ENCODE data around the gene MKNK1.

The MKNK1 gene

DNA sequence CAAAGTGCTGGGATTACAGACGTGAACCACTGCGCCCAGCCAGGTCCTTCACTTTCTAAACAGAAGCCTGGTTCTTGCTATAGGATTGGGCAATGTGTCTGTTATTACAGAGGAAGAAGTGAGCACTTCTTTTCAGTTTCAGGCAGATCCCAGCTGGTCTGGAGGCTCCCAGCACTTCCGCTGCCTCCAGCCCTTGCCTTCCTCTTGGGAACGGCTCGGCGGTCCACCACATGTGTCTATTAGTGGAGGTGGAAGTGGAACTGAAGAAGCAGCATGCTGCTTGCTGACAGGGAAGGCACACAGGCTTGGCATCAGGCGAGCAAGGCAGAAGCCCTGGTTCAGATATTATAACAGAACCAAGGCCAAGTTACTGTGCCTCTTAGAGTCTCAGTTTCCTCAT is 17.0 kb downstream of the MKNK1 start:
- Mint-ChIP-seq H3K9me3 (no peaks in the 10 kb centered on the region), H3K27ac (no peak overlapping the region), H3K27me3 (no peaks in the 10 kb centered on the region), H3K4me3 (no peak overlapping the region), H3K4me1 (peaks cover 28% of the 10 kb centered on the region)
- ATAC-seq (no peak), DNase-seq (no peak)

DNA sequence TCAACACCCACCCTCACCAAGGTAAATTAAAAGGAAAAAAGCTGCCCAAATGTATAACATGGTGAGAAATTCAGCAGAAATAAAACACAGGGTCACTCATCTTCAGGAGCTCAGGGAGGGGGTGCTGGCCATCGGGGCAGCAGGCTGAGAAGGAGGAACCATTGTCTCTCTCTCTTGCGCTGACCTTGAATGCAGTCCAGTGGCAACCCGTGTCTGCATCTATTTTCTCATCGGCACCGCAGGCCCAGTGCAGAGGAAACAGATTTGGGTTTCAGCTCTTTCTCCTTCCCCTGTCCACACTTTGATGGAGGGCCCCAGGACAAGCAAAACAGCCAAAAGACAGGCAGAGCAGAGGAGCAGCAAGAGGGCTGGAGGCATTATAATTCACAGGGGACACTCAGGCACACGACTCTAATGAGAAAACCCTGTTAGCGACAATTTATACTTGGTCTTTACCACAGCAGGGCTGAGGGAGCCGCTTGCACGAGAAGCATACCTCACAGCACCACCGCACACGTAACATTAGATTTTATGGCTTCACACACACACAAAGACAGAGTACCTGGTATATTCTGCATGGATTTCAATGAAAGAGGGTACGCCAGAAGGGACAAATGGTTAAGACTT is 18.6 kb downstream of the MKNK1 start:
- no peak for DNase-seq
- no peak for ATAC-seq
- Mint-ChIP-seq H3K9me3 (peaks cover 0 to 4% of the 10 kb centered on the region in 2 donors), H3K27ac (no peak overlapping the region), H3K4me3 (no peak overlapping the region), H3K4me1 (peaks cover 34% of the 10 kb centered on the region), H3K27me3 (no peaks in the 10 kb centered on the region)

DNA sequence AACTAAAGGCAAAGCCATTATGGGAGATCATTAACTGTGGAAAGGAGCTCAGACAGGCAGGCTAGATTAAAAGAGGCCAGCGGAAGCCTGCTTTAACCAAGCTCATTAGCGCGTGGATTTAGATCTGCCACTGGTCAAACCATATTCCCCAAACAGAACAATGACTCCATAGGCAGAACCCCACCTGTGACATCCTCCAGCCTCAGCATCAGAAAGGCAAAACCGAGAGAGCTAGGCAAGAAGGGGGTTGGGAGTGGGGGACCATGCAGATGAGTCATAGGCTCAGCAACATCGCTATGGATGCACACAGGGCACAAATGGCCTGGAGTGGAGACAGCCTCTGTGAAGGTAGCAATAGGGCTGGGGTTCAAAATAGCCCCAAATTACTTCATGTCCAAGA is 20.6 kb downstream of the MKNK1 start:
- DNase-seq (no peak), ATAC-seq (no peak)
- peak overlapping the region in 1 of 2 donors; percentile 66 for H3K27ac Mint-ChIP-seq
- peaks cover 0 to 4% of the 10 kb centered on the region in 2 donors for H3K9me3 Mint-ChIP-seq
- no peaks in the 10 kb centered on the region for H3K27me3 Mint-ChIP-seq
- H3K4me3 Mint-ChIP-seq, result no peak overlapping the region
- peaks cover 36% of the 10 kb centered on the region for H3K4me1 Mint-ChIP-seq

DNA sequence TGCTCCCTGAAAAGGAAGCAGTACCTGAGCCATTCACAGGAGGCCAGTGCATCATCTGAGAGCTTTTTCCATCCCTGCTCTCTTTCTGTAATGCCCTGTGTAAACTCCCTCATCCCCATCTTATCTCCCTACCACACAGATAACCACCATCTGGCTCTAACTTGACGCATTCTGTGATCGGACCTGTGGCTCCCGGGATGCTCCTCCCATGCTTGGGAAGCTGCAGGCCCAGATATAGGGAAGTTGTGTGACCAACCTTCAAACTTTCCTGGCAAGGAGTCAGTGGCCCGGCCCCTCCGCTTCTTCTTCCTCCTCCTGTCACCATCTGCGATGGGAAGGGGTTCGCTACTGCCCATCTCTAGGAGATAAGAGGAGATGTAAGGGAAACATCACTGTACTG is 21.1 kb downstream of the MKNK1 start:
- DNase-seq (no peak), ATAC-seq (no peak)
- H3K9me3 Mint-ChIP-seq, result peaks cover 0 to 4% of the 10 kb centered on the region in 2 donors
- H3K27ac Mint-ChIP-seq, result peak overlapping the region; percentile 15 to 66
- H3K27me3 Mint-ChIP-seq, result no peaks in the 10 kb centered on the region
- H3K4me1 Mint-ChIP-seq, result peaks cover 36% of the 10 kb centered on the region
- H3K4me3 Mint-ChIP-seq, result no peak overlapping the region

DNA sequence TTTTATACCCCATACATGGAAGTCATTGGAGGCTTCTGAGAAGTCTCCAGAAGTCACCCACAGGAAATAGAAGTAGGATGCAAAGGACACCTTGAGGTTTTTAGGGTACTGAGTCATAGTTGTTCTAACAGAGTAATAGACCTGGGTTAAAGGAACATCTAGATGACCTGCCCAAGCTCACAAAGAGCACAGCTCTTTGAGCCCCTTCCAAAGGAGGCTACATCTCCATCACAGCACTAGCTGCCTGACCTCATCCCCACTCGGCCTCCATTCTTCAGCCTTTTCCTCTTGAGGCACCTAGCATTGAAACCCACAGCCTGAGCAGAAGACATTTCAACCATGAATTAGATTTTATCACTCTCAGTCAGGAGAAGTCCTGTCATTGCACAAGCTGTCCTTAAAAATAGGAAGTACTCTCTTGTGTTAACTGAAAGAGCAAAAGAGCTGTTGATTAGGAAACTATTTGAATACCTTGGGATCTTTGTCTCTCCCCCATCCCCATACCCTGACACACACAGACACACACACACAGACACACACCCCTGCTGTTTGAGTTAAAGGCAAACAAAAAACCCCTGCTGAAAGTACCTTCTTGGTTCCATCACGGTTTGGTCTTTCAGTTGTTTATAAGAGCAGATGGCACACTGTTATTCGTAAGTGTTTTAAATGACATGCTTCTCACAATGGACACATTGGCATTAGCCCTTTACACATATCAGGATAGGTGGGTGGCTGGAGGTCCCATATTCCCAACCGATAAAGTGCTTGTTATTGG is 22.2 kb downstream of the MKNK1 start:
- H3K27ac Mint-ChIP-seq, result peak overlapping the region; percentile 28 to 98
- ATAC-seq (peak; percentile 98), DNase-seq (peak; percentile 34 to 60)

DNA sequence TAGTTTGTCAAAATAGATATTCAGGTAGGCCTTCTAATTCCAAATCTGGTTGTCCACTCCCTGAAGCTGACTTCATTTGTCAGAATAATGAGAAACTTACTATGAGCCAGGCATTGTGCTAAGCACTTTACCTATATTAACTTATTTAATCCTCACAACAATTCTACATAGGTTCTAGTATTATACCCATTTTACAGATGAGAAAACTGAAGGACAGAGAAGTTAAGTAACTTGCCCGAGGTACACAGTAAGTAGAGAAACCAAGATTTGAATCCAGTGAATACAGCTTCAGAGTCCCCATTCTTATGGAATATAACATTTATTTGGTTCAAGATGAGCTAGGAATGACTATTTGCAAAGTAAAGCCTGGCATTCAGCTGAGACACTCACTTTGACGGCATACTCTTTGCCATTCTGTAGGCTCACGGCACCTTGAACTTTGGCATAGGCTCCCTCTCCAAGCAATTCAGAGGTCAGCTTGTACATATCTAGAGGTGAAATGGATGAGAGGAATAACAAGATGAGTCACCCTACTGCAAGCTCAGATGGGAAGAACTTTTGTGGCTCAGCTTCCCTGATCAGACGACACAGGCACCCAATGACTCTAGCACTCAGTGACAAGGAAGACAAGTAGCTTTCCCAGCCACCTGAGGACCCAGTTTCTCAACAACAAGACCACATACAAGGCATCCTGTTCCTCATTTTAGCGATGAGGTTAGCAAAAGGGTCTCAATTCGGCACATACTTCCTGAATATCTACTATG is 23.7 kb downstream of the MKNK1 start:
- peaks cover 0 to 4% of the 10 kb centered on the region in 2 donors for H3K9me3 Mint-ChIP-seq
- ATAC-seq (no peak), DNase-seq (no peak)
- H3K4me1 Mint-ChIP-seq, result peaks cover 36% of the 10 kb centered on the region
- H3K4me3 Mint-ChIP-seq, result peak overlapping the region in 1 of 2 donors; percentile 51
- peak overlapping the region; percentile 75 to 80 for H3K27ac Mint-ChIP-seq
- H3K27me3 Mint-ChIP-seq, result no peaks in the 10 kb centered on the region

More for the DNA sequence above, 22.2 kb downstream of the MKNK1 start:
- Mint-ChIP-seq H3K27me3 (no peaks in the 10 kb centered on the region), H3K4me1 (peaks cover 36% of the 10 kb centered on the region), H3K9me3 (peaks cover 0 to 4% of the 10 kb centered on the region in 2 donors), H3K4me3 (peak overlapping the region; percentile 68 to 80)

DNA sequence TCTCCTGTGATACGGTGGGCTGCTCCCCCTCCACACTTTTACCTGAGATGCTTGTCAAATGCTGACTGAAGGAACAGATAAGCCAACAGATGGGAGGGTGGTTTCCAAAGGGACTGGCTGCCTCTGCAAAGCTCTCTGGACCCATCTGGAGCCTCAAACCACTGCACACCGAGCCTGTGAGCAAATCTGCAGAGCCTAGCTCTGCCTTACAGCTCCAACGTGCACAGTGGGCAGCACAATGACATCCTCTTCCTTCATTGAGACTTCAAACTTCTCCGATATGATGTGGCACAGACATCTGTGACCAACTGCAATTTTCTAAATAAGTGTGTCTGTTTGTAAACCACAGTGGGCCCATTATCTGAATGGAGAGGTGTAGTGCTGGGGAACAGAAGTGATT is 26.4 kb downstream of the MKNK1 start:
- ATAC-seq (no peak), DNase-seq (no peak)
- Mint-ChIP-seq H3K9me3 (peaks cover 0 to 4% of the 10 kb centered on the region in 2 donors), H3K27ac (no peak overlapping the region), H3K27me3 (no peaks in the 10 kb centered on the region), H3K4me1 (peaks cover 23% of the 10 kb centered on the region), H3K4me3 (no peak overlapping the region)

DNA sequence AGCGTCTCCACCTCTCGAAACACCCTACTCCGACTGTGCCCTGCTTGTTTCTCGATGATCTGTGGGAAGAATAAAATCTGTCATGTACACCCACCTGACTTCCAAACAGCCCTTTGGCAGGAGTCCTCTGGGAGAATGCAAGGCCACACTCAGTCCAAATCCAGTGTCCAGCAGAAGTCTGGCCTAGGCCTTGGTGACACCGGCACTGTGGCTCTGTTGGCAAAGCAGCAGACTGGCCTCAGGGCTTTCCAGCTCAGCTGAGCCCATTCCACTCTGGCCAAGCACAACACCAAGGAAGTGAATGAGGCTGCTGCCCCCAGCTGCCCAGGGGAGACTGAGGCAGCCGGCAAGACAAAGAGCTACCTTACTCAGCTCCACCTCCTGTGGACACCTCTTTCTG is 27.5 kb downstream of the MKNK1 start:
- Mint-ChIP-seq H3K27me3 (no peaks in the 10 kb centered on the region), H3K27ac (no peak overlapping the region), H3K4me3 (no peak overlapping the region), H3K4me1 (peaks cover 12% of the 10 kb centered on the region), H3K9me3 (peaks cover 0 to 4% of the 10 kb centered on the region in 2 donors)
- no peak for DNase-seq
- no peak for ATAC-seq

DNA sequence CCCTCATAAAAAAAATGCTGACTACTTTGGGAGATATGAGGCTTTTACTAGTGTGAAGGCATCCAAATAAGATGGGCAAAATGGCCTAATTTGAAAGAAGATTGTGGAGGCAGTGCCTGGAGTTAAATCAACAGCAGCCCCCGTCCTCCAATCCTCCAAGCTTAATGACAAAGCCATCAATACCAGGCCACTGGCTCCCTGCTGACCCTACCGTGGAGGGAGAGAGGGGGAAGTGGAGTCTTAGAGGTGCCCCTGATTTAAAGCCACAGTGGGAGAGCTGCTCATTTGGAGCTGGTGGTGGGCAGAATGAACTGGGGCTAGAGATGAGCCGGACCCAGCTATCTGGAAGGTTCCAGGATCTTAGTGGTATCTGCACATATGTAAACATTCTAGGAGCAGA is 28.3 kb downstream of the MKNK1 start:
- Mint-ChIP-seq H3K4me3 (no peak overlapping the region), H3K27me3 (no peaks in the 10 kb centered on the region), H3K9me3 (peaks cover 0 to 2% of the 10 kb centered on the region in 2 donors), H3K27ac (no peak overlapping the region), H3K4me1 (peaks cover 5% of the 10 kb centered on the region)
- DNase-seq (no peak), ATAC-seq (no peak)

DNA sequence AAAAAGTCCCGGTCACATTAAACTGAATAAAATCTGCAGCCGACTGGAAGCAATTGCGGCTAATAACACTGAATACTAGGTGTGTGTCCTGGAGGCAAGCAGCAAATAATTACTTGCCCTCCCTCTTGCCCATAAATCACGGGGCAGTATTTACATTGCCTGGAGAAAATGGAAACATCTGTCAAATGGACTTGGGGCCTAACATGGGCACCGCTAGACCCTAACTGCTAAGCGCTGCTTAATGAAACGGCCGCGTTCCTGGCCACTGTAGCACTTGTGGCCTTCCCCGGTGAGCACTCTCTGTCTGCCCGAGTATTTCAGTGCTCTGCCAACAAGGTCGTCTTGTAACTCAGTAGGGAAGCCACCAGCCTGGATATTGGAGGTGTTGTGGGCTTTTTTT is 28.8 kb downstream of the MKNK1 start:
- H3K4me3 Mint-ChIP-seq, result no peak overlapping the region
- no peak for ATAC-seq
- H3K27me3 Mint-ChIP-seq, result no peaks in the 10 kb centered on the region
- no peaks in the 10 kb centered on the region for H3K9me3 Mint-ChIP-seq
- H3K4me1 Mint-ChIP-seq, result peaks cover under 1% of the 10 kb centered on the region
- DNase-seq, result no peak
- no peak overlapping the region for H3K27ac Mint-ChIP-seq

DNA sequence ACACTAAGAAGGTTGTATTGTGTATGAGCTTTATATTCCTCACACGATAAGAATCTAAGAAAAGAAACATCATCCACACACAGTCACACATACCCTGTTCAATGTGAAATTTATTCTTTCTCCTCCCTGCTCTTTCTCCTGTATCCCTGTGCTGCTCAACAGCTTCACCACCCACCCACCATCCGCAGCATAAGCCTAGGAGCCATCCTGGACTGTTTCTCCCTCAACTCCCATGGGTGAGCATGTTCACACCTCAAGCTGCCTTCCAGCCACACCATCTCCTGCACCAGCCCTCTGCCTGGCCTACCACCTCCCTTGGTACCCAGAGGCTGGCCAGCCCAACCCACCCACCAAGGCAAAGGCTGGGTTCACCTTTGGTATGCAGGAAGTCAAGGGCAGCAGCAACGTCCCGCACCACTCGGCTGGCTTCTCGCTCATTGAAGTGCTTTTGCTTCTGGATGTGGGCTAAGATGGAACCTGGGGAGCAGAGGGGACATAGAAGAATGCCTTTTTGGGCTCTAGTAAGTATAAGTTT is 32.3 kb downstream of the MKNK1 start:
- H3K4me3 Mint-ChIP-seq, result no peak overlapping the region
- no peaks in the 10 kb centered on the region for H3K27me3 Mint-ChIP-seq
- ATAC-seq, result no peak
- no peak overlapping the region for H3K27ac Mint-ChIP-seq
- H3K4me1 Mint-ChIP-seq, result no peaks in the 10 kb centered on the region
- no peak for DNase-seq
- H3K9me3 Mint-ChIP-seq, result no peaks in the 10 kb centered on the region

DNA sequence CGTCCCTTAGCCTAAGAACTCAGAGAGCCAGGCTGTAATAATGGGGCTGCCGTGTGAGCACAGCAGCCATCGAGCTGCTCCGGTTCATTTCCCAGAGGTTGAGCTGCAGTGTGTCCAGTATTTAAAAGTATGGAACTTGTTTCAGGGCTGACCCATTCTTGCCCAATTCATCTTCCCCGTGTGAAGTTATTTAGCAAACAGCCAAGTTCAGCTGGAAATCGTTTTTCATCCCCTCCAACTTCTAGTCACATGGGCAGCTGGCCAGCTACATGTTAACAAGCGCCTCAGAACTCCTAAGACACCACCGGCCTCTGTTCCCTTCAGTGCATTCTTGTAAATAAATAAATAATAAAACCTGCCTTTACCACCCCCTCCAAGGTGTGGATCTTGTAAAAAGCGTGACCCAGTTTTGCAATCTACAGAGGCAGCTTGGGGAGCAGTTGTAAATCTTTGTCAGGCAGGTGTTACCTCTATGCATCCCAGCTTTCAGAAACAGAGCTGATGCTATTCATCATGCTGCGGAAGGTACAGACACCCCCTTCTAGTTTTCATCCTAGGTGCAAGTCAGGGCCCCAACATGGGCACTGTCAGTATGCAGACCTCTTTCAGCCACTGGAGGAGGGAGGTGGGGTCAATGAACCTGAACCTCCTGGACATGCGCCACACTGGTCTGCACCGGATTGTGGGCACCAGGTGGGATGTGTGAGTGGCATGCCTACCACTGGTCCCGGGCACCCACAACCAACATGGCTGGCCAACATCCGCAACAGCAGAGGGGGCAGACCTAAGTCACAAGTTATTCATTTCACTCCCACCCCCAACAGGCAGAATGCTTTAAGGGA is 34.0 kb downstream of the MKNK1 start:
- H3K27me3 Mint-ChIP-seq, result no peaks in the 10 kb centered on the region
- ATAC-seq (no peak), DNase-seq (no peak)
- no peak overlapping the region for H3K4me3 Mint-ChIP-seq
- H3K9me3 Mint-ChIP-seq, result no peaks in the 10 kb centered on the region
- no peaks in the 10 kb centered on the region for H3K4me1 Mint-ChIP-seq
- H3K27ac Mint-ChIP-seq, result peak overlapping the region in 1 of 2 donors; percentile 67

DNA sequence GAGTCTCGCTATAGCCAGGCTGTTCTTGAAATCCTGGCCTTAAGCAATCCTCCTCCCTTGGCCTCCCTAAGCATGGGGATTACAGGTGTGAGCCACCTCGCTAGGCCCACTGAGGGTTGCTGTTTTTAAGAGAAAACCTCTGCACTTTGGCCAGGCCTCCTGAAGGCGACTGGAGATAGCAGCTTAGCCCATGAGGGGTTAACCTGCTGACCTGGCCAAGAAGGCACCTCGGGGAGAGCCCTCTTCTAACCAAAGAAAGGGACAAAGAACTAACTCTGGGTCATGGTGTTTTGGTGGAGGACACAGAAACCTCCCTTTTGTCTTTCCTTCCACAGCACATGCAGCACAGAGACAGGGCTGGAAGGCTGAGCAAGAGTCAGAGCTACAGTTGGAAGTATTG is 35.0 kb downstream of the MKNK1 start:
- DNase-seq, result no peak
- no peaks in the 10 kb centered on the region for H3K4me1 Mint-ChIP-seq
- no peaks in the 10 kb centered on the region for H3K27me3 Mint-ChIP-seq
- ATAC-seq, result no peak
- no peak overlapping the region for H3K27ac Mint-ChIP-seq
- H3K9me3 Mint-ChIP-seq, result no peaks in the 10 kb centered on the region
- no peak overlapping the region for H3K4me3 Mint-ChIP-seq

DNA sequence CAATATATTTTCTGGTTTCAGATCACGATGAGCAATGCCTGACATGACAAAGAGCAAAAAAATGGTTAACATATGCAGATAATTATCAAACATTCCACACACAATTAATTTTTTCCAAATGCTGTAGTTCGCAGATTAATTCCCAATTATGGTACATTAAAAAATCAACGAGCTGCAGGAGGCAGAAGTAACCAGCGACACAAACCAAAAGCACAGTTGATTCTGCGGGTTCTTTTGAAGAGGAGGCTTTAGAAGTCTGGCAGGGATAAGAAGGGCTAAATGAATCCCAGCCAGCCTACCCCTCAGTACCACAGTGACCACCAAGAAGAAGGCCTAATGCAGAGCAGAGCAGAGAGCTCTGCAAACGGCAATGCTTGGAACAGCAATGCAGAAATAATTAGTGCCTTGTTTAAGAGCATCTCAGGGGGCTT is 35.6 kb downstream of the MKNK1 start:
- Mint-ChIP-seq H3K27ac (no peak overlapping the region), H3K27me3 (no peaks in the 10 kb centered on the region), H3K9me3 (no peaks in the 10 kb centered on the region), H3K4me1 (no peaks in the 10 kb centered on the region), H3K4me3 (no peak overlapping the region)
- ATAC-seq (no peak), DNase-seq (no peak)

DNA sequence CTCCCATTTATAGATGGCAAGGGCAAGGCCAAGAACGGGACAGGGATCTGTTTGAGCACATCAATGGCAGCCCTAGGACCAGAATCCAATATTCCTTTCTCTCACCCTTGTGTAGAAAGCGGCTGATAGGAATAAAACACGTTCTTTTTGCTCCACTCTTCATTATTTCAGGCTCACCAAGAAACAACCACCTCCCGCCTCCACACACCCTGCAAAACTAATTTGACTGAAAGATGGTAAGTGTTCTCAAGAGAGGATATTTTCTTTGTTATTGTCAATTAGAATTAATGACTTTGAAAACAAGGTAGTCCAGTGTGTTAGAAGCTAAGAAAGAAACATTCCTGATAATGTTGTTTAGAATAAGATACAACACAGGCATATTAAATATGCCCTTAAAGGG is 40.7 kb downstream of the MKNK1 start:
- H3K27ac Mint-ChIP-seq, result no peak overlapping the region
- no peak overlapping the region for H3K4me3 Mint-ChIP-seq
- ATAC-seq (no peak), DNase-seq (no peak)
- H3K27me3 Mint-ChIP-seq, result no peaks in the 10 kb centered on the region
- no peaks in the 10 kb centered on the region for H3K9me3 Mint-ChIP-seq
- H3K4me1 Mint-ChIP-seq, result no peaks in the 10 kb centered on the region

Data from stimulated activated naive CD8-positive, alpha-beta T cell treated with anti-CD3 and anti-CD28 coated beads, Interleukin-15, amount 100 ng/mL, for 72 hours (primary cell).